ENCODE data around the gene NPTX2.
"Not testable (repeated sequence)": the region's sequence is repeated elsewhere in the genome, so short reads cannot be mapped to it uniquely, and the experiment has no call there.

The NPTX2 gene, protein sequence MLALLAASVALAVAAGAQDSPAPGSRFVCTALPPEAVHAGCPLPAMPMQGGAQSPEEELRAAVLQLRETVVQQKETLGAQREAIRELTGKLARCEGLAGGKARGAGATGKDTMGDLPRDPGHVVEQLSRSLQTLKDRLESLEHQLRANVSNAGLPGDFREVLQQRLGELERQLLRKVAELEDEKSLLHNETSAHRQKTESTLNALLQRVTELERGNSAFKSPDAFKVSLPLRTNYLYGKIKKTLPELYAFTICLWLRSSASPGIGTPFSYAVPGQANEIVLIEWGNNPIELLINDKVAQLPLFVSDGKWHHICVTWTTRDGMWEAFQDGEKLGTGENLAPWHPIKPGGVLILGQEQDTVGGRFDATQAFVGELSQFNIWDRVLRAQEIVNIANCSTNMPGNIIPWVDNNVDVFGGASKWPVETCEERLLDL

DNA sequence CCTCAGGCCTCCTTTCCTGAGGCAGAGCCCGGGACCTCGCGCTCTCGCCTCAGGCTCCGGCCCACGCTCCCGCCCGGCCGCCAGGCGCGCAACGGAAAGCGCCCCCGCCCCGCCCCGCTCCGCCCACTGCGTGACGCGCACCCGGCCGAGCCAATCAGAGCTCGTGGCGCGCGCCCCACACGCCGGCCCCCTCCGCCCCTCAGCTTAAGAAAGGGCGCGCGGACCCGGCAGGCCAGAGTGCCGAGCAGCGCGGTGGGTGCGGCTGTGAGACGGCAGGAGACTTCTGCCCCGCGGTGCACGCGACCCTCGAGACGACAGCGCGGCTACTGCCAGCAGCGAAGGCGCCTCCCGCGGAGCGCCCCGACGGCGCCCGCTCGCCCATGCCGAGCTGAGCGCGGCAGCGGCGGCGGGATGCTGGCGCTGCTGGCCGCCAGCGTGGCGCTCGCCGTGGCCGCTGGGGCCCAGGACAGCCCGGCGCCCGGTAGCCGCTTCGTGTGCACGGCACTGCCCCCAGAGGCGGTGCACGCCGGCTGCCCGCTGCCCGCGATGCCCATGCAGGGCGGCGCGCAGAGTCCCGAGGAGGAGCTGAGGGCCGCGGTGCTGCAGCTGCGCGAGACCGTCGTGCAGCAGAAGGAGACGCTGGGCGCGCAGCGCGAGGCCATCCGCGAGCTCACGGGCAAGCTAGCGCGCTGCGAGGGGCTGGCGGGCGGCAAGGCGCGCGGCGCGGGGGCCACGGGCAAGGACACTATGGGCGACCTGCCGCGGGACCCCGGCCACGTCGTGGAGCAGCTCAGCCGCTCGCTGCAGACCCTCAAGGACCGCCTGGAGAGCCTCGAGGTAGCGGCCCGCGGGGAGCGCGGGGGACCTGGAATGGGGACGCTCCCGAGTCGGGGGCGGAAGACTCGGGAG is at the start of gene NPTX2:
Gene NPTX2 (plus strand): TSS at position 235 of the 909 bp plus-strand sequence. CDS start 177 bp downstream, at position 412.
- no peak for DNase-seq

DNA sequence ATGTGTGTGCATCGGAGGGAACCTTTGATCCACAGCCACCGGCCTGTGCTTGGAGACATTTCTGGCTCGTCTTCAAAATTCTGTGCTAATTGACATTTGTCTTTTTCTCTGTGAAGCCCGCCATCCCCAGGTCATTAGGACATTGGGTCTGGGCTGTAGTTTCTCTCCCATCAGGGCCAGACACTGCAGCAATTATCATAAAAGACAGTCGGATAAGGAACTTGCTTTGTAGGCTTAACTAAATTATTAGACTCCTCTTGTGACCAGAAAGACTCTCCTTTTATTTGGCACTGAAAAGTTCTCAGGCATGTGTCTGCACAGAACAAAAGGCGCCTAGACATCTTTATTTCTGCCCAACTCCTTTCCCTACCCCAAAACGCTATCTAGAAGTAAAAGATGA is 49.1 kb upstream of the NPTX2 start:
- no peak for DNase-seq

DNA sequence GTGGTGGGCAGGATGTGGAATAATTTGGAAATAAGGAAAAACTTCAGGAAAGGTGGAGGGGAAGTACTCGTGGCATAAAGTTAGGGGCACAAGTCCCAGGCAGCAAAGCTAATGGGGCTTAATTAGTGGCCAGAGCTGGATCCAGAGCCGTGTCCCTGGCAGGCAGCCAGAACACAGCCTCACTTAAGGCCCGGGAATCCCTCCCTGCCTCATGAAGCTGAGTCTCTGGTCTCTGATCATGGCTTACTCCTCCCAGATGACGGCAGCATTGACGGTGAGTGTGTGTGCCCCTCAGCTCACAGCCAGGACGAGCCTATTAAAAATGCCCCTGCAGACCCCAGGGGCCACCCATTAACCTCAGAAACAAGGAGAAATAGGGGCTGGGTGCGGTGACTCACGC is 48.2 kb upstream of the NPTX2 start:
- DNase-seq = no peak

DNA sequence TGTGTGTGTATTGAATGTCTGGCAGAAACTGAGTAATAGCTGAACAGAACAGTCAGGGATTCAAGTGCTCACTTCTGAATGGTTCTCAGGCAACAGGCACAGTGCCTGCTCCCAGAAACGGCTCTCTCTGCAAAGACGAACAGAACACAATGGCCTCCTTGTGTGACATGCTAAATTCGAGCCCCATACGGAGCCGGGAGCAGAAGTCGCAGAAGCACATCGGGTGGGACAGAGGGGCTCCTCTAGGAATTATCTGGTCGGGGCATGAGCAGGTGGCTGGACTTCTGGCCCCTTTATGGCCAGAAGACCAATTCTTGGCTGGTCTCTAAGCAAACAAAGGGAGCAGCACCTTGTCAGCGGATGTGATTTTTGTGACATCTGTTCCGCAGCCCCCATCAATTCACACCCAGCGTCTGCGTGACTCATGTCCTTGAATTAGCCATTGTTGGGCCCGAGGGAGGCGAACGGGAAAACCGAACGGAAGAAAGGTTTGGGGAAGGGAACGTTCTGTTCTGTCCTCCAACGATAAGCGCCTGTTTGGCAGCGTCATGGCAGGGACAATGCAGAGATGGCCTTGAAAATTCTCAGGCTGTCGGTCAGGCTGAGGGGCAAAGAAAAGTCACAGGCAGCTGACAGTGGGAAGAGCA is 47.3 kb upstream of the NPTX2 start:
- DNase-seq = no peak

DNA sequence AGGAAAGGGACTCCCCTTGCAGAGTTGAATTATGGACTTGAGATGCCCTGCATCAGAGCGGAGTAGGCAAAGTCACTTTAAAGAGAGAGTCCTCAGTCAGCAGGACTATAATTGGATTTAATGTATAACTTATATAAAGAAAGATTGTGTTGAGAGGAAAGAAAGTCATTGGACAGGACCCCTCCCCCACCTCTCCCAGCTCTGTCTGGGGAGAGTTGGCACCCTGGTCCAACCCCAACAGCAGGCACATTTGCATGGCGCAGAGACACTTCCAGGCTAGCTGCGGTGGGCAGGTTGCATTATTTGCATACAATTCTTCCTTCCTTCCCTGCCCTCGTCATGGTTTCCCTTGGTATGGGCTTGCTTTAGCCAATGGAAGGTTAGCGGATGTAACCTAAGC is 46.1 kb upstream of the NPTX2 start:
- DNase-seq = no peak

DNA sequence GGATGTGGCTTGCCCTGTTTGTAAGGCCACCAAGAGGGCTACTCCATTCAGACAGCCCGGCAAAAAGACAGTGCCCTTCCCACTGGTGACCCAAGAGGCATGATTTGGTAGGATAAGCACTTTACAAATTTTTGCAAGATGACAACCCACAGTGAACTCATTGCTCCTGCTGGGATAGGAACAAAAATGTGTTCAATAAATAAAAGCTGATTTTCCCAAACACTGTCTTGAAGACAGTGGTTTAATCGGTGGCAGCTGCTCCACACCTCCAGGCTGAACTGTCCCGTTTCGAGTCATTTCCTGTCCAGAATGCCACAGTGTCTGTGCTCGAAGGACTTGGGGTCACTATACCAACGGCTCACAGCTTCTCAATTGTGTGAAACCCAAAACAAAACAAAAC is 45.1 kb upstream of the NPTX2 start:
- DNase-seq = no peak

DNA sequence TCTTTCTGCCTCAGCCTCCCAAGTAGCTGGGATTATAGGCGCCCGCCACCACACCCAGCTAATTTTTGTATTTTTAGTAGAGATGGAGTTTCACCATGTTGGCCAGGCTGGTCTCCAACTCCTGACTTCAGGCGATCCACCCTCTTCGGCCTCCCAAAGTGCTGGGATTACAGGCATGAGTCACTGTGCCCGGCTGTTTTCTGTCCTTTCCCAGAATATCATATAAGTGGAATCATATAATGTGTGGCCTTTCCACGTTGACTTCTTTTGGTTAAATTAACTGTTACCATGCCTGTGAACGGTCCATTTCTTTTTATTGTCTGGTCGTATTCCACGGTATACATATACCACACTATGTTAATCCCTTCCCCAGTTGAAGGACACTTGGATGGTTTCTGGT is 44.4 kb upstream of the NPTX2 start:
- not testable (repeated sequence) for DNase-seq

DNA sequence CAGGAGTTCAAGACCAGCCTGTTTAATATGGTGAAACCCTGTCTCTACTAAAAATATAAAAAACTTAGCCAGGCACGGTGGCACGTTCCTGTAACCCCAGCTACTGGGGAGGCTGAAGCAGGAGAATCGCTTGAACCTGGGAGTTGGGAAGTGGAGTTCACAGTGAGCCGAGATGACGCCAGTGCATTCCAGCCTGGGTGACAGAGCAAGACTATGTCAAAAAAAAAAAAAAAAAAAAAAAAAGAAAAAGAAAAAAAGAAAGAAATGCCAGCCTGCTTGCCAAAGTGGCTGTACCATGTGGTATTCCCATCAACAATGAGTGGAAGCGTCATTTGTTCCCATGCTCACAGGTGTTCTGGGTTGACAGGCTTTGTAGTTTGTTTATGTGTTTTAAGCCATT is 43.3 kb upstream of the NPTX2 start:
- no peak for DNase-seq

DNA sequence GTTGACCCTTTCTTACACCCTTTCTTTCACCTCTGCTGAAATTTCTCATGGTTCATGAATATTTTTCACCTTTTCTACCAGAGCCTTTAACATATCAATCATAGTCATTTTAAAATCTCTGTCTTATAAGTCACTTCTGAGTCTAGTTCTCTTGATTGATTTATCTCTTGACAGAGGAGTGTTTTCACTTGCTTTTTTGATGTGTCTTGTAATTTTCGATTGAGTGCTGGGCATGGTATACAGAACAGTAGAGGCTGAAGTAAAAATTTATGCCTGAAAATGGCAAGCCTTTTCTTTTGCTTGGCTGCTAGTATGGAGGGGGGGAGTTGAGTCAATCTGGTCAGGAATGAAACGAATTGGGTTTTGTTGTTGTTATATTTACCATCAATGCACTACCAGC is 41.2 kb upstream of the NPTX2 start:
- no peak for DNase-seq

DNA sequence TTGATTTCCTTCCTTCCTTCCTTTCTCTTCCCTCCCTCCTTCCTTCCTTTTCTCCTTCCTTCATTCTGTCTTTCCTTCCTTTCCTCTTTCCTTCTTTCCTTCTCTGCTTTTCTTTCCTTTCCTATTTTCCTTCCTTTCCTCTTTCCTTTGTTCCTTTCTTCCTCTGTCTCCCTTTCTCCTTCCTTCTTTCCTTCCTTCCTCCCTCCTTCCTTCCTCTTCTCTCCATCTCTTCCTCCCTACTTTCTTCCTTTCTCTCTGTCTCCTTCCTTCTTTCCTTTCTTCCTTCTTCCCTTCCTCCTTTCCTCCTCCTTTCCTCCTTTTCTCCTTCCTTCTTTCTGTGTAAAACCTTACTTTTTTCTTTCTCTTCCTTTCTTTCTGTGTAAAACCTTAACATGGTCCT is 32.3 kb upstream of the NPTX2 start:
- no peak for DNase-seq

DNA sequence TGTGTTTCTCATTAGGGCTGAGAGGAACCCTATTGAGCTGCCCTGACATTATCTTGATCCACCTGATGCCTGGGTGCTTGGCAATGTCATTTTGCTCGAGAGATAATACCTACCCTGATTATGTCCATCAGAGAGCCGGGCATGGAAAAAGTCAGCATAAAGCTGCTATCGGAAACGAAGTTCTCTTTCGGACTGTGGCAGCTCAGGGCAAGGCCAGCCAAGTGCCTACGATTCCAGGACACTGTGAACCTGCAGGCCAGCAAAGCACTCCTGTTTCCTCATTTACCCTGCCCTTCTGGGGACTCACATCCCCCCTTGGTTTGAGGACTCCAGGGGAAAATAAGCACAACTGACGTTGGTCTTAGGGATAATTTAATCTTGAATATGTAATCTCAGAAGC is 25.2 kb upstream of the NPTX2 start:
- DNase-seq = no peak

DNA sequence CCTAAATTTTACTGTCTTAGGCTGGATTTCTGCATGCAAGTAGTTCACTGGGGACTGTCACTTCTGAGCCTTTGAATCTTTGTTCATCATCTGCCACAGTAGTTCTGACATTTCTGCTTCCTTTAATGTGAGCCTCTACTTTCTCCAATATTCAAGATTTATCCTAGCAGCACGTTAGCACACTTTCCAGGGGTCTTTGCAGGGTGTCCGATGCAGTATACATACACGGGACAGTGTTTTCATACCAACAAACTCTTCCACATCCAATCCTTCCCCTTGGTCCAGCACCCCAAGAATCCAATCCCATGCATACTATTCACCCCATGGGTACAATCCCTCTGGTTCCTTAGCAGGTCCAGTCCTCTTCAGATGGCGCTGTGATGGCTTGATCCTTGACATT is 22.7 kb upstream of the NPTX2 start:
- no peak for DNase-seq

DNA sequence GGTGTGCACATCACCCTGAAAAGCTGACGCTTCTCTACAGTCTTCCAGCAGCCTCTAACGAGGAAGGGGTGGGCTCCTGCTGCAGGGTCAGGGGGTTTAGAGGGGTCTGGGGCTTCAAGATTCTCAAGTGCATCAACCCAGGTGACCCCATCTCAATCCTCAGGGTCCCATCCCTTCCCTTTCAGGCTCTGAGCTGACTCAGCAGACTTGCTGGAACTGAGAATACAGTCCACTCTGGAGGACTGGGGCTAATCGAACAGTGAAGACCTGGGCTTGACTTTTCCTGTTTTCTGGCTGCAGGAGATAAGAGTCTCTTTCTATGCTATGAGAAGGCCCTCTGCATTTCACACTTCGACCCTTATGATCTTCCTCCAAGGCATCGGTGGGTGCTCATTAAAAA is 22.3 kb upstream of the NPTX2 start:
- DNase-seq = no peak

DNA sequence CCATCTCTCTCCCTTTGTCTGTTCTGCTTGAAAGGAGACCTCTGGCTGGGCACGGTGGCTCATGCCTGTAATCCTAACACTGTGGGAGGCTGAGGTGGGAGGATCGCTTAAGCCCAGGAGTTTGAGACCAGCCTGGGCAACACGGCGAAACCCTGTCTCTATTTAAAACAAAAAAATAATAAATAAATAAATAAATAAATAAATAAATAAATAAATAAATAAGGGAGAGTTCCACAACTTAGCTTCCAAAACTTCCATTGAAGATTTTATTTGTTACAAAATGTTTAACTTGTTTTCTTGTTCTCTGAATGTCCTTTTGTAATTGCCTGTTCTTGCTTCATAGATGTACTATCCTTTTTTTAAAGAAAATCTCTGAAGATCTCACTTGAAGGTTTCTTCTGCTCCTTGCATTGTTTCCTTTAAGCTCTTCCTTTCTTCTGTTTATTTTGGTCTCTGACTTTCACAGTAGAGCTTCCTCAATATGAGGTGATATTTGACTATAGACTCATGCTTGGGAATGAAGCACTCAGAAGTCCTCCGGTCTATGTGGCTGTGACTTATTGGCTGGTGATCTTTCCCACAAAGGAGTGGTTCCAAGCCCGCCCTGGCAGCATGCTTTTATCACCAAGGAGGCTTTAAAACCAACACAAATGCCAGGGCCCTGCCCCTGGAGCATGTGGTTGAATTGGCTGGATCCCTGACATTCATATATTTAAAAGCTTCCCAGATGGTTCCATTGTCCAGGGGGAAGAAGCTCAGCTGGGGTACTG is 18.1 kb upstream of the NPTX2 start:
- DNase-seq = no peak

DNA sequence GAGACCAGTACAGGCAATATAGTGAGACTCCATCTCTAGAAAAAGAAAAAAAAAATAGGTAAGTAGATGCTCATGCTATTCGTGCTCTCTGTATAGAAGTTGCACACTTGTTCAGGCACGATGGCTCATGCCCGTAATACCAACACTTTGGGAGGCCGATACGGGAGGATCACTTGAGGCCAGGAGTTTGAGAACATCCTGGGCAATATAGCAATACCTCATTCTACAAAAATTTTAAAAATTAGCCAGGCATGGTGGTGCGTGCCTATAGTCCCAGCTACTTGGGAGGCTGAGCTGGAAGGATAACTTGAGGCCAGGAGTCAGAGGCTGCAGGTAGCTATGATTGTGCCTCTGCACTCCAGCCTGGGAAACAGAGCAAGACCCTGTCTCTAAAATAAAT is 17.2 kb upstream of the NPTX2 start:
- DNase-seq = no peak

DNA sequence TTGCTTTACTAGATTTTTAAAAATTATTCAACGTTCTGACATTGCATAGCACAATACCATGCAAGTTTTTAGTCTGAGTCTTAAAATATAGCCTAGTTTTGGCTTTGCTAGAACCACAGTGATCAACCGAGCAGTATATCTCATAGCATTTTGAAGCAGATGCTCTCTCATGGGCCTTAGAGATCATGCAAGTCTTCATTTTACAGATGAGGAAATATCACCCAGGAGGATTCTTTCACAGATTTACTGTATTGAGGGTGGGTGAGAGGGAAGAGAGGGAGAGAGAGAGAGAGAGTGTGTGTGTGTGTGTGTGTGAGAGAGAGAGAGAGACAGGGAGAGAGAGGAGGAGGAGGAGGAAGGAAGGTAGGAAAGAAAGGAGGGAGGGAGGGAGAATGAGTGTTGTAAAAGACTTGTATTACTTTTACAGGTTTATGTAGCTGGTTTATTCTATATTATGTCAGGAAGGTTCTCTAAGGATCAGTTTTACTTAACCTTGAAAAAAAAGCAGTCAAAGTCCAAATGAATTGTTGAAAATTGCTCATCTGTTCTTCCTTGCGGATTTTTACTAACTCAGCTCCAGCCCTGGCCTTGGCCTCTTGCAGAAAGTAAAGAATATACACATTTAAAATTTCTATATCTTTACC is 14.2 kb upstream of the NPTX2 start:
- no peak for DNase-seq

DNA sequence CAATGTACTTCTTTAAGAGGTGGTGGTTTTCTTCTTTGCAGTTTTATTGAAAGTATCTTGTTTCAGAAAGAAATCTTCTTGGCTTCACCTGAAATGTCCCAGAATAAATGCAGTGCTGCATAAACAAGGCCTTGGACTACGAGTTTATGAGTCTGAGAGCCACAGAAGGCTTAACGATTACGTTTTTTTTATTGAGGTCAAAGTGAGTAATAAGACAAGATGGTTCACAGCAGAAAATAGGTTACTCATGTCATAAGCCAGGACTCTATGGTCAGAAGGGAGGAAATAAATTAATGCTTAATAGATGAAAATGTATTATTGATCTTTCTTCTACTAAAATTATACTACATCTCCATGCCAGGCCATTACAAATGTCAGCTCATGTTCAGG is 13.7 kb upstream of the NPTX2 start:
- DNase-seq = no peak

DNA sequence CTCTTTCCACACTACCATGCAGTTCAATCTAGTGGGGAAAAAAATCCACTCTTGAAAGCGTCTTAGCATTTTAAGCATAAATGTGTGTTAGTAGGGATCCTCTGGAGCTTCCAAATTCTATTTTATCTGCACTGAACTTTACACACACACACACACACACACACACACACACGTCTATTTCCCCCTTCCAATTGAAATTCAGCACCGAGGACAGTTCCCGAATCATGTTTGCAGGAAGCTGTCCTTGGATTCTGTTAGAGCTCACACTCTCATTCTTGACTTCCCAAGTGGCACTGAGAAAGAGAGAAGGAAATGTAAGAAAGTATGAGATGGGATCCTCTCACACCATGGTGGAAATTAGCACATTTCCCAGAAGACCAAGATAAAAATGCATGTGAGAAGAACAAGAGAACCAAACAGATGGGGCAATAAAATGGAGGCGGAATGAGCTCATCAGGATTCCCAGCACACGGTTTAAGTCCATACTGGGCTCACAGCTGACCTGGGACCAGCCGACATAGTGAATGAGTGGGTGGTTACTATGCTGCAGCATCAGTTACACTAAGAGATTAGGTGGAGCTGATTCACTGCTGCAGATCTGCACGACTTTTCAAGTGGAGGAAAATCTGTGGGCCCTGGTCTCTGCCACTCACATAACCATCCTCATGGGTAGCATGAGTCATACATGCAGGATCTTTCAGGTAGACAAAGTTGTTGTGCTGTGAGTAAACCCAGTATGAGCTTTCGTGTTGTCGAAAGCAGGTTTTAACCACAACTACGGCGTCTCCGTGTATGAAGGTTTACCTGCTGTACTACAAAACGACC is 3.3 kb upstream of the NPTX2 start:
- DNase-seq = no peak

DNA sequence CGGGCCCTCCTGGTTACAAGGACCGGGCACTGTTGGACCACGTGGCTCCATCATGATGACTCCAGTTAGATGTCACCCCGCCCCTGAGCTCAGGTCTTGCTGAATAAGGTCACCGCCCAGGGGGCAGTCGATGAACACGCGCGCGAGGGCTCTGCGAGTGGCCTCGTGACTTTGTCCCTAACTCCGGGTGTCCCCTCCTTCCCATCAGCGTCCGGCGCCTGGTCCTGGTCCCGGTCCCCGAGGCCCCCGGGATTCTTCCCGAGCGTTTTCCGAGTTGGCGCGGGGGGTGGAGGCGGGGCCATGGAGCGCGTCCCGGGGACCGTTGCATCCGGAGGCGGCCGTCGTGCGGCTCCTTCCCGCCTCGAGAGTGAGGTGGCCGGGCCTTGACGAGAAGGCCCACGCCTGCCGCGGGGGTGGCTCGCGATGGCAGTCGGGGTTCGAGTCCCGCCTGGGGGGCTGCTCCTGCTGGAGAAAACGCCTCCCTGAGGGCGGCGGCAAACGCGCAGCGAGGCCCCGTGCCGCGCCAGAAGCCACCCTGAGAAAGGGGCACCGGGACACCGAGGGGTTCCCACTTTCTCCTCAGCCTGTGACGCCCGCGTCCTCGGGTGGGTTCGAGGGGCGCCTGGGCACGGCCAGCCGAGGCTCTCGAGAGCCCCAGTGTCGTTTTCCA is 569 bp upstream of the NPTX2 start:
- DNase-seq = no peak

DNA sequence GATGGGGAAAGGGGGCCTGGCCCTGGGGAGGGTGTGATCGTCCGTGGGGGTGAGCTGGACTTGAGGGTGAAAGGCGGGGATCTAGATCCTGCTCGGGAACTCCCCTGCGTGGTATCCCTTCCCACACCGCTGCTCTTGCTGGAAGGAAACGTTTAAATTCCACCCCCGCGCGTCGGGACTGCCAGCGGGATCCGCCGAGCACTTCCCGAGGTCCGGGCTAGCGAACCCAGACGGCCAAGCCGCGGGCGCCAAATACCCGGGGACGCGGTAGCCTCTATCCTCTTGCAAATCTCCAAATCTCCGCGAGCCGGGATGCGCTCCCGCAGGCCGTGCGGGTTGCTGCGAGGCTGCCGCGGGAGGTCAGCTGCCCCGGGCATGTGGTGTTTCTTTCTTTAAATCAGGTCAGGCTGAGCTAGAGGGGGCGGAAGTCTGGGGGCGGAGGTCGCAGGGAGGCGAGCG is 904 bp downstream of the NPTX2 start:
- DNase-seq = no peak

DNA sequence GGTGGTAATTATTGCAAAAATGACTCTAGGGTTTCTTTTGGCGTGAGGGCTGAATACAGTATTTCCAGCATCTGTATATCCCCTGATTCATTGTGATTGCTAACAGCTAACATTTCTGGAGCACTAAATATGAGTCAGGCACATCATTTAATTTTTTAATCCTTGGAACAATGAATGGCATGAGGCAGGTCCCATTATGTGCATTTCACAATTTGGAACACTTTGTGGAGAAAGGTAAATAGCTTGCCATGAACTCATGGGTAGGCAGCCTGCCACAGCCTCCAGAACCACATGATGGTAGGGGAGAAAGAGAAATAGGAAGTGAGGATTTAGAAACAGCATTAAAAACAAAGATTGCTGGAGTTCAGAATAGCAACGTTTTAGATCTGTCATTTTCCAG is 1.7 kb downstream of the NPTX2 start:
- no peak for DNase-seq
